Measurements from ENCODE around the gene COLQ. TPM values are rescaled to one million over a fixed set of nuclear protein-coding genes. Genes with fewer than 3 reads are reported as not detected.

Gene COLQ
- total RNA-seq, 6 donors from 2014 or later = 1.1 to 34.6 (median 2.6) TPM

GRCh38 chr3:15513116-15513515 is 8.4 kb downstream of the COLQ start:
- Histone ChIP-seq H3K9me3 (no peaks in the 10 kb centered on the region), H3K27ac (no peak overlapping the region), H3K4me3 (no peak overlapping the region), H3K36me3 (no peaks in the 10 kb centered on the region), H3K4me1 (peaks cover 0 to 16% (median 10%) of the 10 kb centered on the region in 4 donors), H3K27me3 (no peaks in the 10 kb centered on the region)
- ATAC-seq (ENCODE audit: low FRiP score in 2 of 2) (no peak), DNase-seq (no peak)
- TF ChIP-seq EP300 (IDR thresholded peaks at IDR 0.05) (no peak), CTCF (IDR thresholded peaks at IDR 0.05) (no peak), POLR2A (IDR thresholded peaks at IDR 0.05) (no peak), POLR2AphosphoS5 (IDR thresholded peaks at IDR 0.05) (no peak)
- WGBS, 2 donors = 76 to 89% methylated on average over 7 of the region's 7 CpGs

- Histone ChIP-seq H3K9me3 (no peaks in the 10 kb centered on the region), H3K27ac (no peak overlapping the region), H3K4me1 (peaks cover 0 to 16% (median 10%) of the 10 kb centered on the region in 4 donors), H3K27me3 (no peaks in the 10 kb centered on the region), H3K4me3 (no peak overlapping the region), H3K36me3 (no peaks in the 10 kb centered on the region)
- TF ChIP-seq CTCF (IDR thresholded peaks at IDR 0.05) (no peak), POLR2AphosphoS5 (IDR thresholded peaks at IDR 0.05) (peak in 1 of 2 donors; percentile 35)
- ATAC-seq (ENCODE audit: low FRiP score in 2 of 2) = peak; percentile 58 to 89
- DNase-seq = peak in 1 of 2 donors; percentile 88
- WGBS, 2 donors = 25 to 29% methylated on average over 10 of the region's 10 CpGs
Observed at GRCh38 chr3:15512166-15512565, 9.3 kb downstream of the COLQ start.

GRCh38 chr3:15511156-15511555 is 10.3 kb downstream of the COLQ start:
- Histone ChIP-seq H3K4me1 (peaks cover 0 to 16% (median 10%) of the 10 kb centered on the region in 4 donors), H3K36me3 (no peaks in the 10 kb centered on the region), H3K9me3 (no peaks in the 10 kb centered on the region), H3K4me3 (no peak overlapping the region), H3K27ac (no peak overlapping the region), H3K27me3 (no peaks in the 10 kb centered on the region)
- 94 to 95% methylated on average over 2 to 3 of the region's 3 CpGs for WGBS, 2 donors
- TF ChIP-seq POLR2A (IDR thresholded peaks at IDR 0.05) (no peak), EP300 (IDR thresholded peaks at IDR 0.05) (no peak), POLR2AphosphoS5 (IDR thresholded peaks at IDR 0.05) (no peak), CTCF (IDR thresholded peaks at IDR 0.05) (no peak)
- ATAC-seq (ENCODE audit: low FRiP score in 2 of 2) = no peak
- DNase-seq = no peak

GRCh38 chr3:15510493-15510892 is 11.0 kb downstream of the COLQ start:
- Histone ChIP-seq H3K27me3 (no peaks in the 10 kb centered on the region), H3K4me1 (peaks cover 0 to 16% (median 10%) of the 10 kb centered on the region in 4 donors), H3K9me3 (no peaks in the 10 kb centered on the region), H3K27ac (no peak overlapping the region), H3K4me3 (no peak overlapping the region), H3K36me3 (no peaks in the 10 kb centered on the region)
- no peak for DNase-seq
- ATAC-seq (ENCODE audit: low FRiP score in 2 of 2) = no peak
- WGBS, 2 donors = 82 to 90% methylated on average over 3 of the region's 3 CpGs
- TF ChIP-seq EP300 (IDR thresholded peaks at IDR 0.05) (no peak), POLR2AphosphoS5 (IDR thresholded peaks at IDR 0.05) (no peak), POLR2A (IDR thresholded peaks at IDR 0.05) (no peak)

GRCh38 chr3:15506571-15506970 is 14.9 kb downstream of the COLQ start:
- ATAC-seq (ENCODE audit: low FRiP score in 2 of 2) (no peak), DNase-seq (no peak)
- H3K27ac ChIP-seq = no peak overlapping the region
- TF ChIP-seq POLR2AphosphoS5 (IDR thresholded peaks at IDR 0.05) (no peak), EP300 (IDR thresholded peaks at IDR 0.05) (no peak), POLR2A (IDR thresholded peaks at IDR 0.05) (no peak)
- no peak overlapping the region for H3K4me3 ChIP-seq
- no peaks in the 10 kb centered on the region for H3K9me3 ChIP-seq
- no peaks in the 10 kb centered on the region for H3K27me3 ChIP-seq
- H3K36me3 ChIP-seq = no peaks in the 10 kb centered on the region
- 97 to 98% methylated on average over 3 of the region's 3 CpGs for WGBS, 2 donors
- peaks cover 0 to 3% (median under 1%) of the 10 kb centered on the region in 4 donors for H3K4me1 ChIP-seq

- Histone ChIP-seq H3K36me3 (no peaks in the 10 kb centered on the region), H3K4me1 (peaks cover 0 to 2% (median under 1%) of the 10 kb centered on the region in 4 donors), H3K27ac (no peak overlapping the region), H3K27me3 (no peaks in the 10 kb centered on the region), H3K4me3 (no peak overlapping the region), H3K9me3 (no peaks in the 10 kb centered on the region)
- TF ChIP-seq CTCF (IDR thresholded peaks at IDR 0.05) (no peak), POLR2A (IDR thresholded peaks at IDR 0.05) (no peak), POLR2AphosphoS5 (IDR thresholded peaks at IDR 0.05) (no peak), EP300 (IDR thresholded peaks at IDR 0.05) (no peak)
- WGBS, 2 donors = 90 to 91% methylated on average over 7 of the region's 7 CpGs
- DNase-seq = no peak
- ATAC-seq (ENCODE audit: low FRiP score in 2 of 2) = peak in 1 of 2 donors; percentile 41
Observed at GRCh38 chr3:15505479-15506165, 15.9 kb downstream of the COLQ start.
